ENCODE measurements around the gene OR6V1. TPM values are rescaled to one million over a fixed set of nuclear protein-coding genes. Genes with fewer than 3 reads are reported as not detected.

Gene OR6V1
- polyA plus RNA-seq, 3 donors = not detected

DNA sequence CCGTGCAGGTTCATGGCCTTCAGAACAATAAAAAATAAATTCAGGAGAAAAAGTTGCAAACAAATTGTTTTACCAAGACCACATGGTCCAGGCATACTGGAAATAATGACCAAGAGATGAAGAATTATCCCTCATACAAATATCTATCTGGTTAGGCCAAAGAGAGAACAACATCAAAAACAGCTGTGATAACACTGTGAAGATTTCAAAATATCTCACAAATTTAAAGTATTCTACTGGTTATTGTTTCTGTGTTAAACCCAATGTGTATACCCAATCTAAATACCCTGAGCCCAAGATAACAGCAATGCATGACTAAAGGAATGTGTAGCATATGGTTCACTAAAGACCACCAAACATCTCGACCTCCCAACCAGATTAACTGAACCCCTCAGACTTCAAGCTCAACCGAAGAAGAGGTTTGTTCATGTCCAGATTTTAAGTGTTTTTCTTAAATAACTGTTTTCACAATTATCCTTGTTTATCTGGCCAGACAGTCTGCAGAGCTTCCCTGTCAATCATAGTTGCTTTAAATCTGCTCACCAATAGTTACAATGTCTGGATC is 36.1 kb upstream of the OR6V1 start:
- no peak overlapping the region for H3K27ac ChIP-seq (ENCODE audit: low read depth in 1 of 2, low read length in 2 of 2)
- Mint-ChIP-seq H3K36me3 (peaks cover 0 to 2% of the 10 kb centered on the region in 2 donors), H3K4me3 (no peak overlapping the region), H3K27me3 (ENCODE audit: low read depth in 3 of 3) (peaks cover 2 to 6% (median 2%) of the 10 kb centered on the region in 3 donors), H3K27ac (no peak overlapping the region), H3K4me1 (peaks cover 2% of the 10 kb centered on the region), H3K9me3 (peaks cover 0 to 7% (median 2%) of the 10 kb centered on the region in 7 donors)
- TF ChIP-seq, protein P1, sequence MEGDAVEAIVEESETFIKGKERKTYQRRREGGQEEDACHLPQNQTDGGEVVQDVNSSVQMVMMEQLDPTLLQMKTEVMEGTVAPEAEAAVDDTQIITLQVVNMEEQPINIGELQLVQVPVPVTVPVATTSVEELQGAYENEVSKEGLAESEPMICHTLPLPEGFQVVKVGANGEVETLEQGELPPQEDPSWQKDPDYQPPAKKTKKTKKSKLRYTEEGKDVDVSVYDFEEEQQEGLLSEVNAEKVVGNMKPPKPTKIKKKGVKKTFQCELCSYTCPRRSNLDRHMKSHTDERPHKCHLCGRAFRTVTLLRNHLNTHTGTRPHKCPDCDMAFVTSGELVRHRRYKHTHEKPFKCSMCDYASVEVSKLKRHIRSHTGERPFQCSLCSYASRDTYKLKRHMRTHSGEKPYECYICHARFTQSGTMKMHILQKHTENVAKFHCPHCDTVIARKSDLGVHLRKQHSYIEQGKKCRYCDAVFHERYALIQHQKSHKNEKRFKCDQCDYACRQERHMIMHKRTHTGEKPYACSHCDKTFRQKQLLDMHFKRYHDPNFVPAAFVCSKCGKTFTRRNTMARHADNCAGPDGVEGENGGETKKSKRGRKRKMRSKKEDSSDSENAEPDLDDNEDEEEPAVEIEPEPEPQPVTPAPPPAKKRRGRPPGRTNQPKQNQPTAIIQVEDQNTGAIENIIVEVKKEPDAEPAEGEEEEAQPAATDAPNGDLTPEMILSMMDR (IDR thresholded peaks at IDR 0.05) = no peak
- DNase-seq = no peak
- no peak overlapping the region for H3K9ac ChIP-seq (ENCODE audit: insufficient read depth, low read length, poor library complexity, severe bottlenecking)
- H3K36me3 ChIP-seq (replicated peaks in 1 of 2; ENCODE audit: control insufficient read depth in 1 of 2, insufficient read depth in 2 of 2, low read length in 2 of 2) = no peaks in the 10 kb centered on the region
- H3K4me3 ChIP-seq (replicated peaks in 1 of 3; ENCODE audit: low read depth in 2 of 3, low read length in 3 of 3) = no peak overlapping the region
- WGBS (ENCODE audit: insufficient coverage) = no CpG with 5 or more reads among the region's 3 CpGs
- H4K20me1 ChIP-seq (ENCODE audit: insufficient read depth, low read length) = no peaks in the 10 kb centered on the region
- no peaks in the 10 kb centered on the region for H3K4me1 ChIP-seq (ENCODE audit: control insufficient read depth in 1 of 2, insufficient read depth in 2 of 2, low read length in 2 of 2)
- no peaks in the 10 kb centered on the region for H3K9me3 ChIP-seq (replicated peaks in 1 of 2; ENCODE audit: control insufficient read depth in 1 of 2, insufficient read depth in 1 of 2, low read length in 2 of 2)
- H3K4me2 ChIP-seq (replicated peaks; ENCODE audit: extremely low read depth, low read length, poor library complexity, severe bottlenecking) = no peak overlapping the region
- no peaks in the 10 kb centered on the region for H3K79me2 ChIP-seq (ENCODE audit: insufficient read depth, low read length)
- H2AFZ ChIP-seq (ENCODE audit: insufficient read depth, low read depth, low read length, poor library complexity, severe bottlenecking) = no peak overlapping the region
- intact Hi-C loops (cut with micrococcal nuclease) = no loop called here
- no peaks in the 10 kb centered on the region for H3K27me3 ChIP-seq (ENCODE audit: control insufficient read depth in 2 of 2, insufficient read depth in 2 of 2, low read length in 2 of 2)

GRCh38 chr7:143016996-143017395 is 35.1 kb upstream of the OR6V1 start:
- Mint-ChIP-seq H3K4me3 (no peak overlapping the region), H3K27me3 (ENCODE audit: low read depth in 3 of 3) (peaks cover 2 to 6% (median 2%) of the 10 kb centered on the region in 3 donors), H3K36me3 (peaks cover 0 to 2% of the 10 kb centered on the region in 2 donors), H3K4me1 (peaks cover 2% of the 10 kb centered on the region), H3K9me3 (peaks cover 0 to 7% (median 4%) of the 10 kb centered on the region in 7 donors), H3K27ac (no peak overlapping the region)
- no peak for DNase-seq
- Histone ChIP-seq H3K27me3 (ENCODE audit: control insufficient read depth in 2 of 2, insufficient read depth in 2 of 2, low read length in 2 of 2) (no peaks in the 10 kb centered on the region), H3K4me3 (replicated peaks in 1 of 3; ENCODE audit: low read depth in 2 of 3, low read length in 3 of 3) (no peak overlapping the region), H3K36me3 (replicated peaks in 1 of 2; ENCODE audit: control insufficient read depth in 1 of 2, insufficient read depth in 2 of 2, low read length in 2 of 2) (no peaks in the 10 kb centered on the region), H3K4me1 (ENCODE audit: control insufficient read depth in 1 of 2, insufficient read depth in 2 of 2, low read length in 2 of 2) (no peaks in the 10 kb centered on the region), H3K27ac (ENCODE audit: low read depth in 1 of 2, low read length in 2 of 2) (no peak overlapping the region), H2AFZ (ENCODE audit: insufficient read depth, low read depth, low read length, poor library complexity, severe bottlenecking) (no peak overlapping the region), H3K79me2 (ENCODE audit: insufficient read depth, low read length) (no peaks in the 10 kb centered on the region), H3K4me2 (replicated peaks; ENCODE audit: extremely low read depth, low read length, poor library complexity, severe bottlenecking) (no peak overlapping the region), H4K20me1 (ENCODE audit: insufficient read depth, low read length) (no peaks in the 10 kb centered on the region), H3K9me3 (replicated peaks in 1 of 2; ENCODE audit: control insufficient read depth in 1 of 2, insufficient read depth in 1 of 2, low read length in 2 of 2) (no peaks in the 10 kb centered on the region), H3K9ac (ENCODE audit: insufficient read depth, low read length, poor library complexity, severe bottlenecking) (no peak overlapping the region)
- intact Hi-C loops (cut with micrococcal nuclease) = no loop called here
- TF ChIP-seq, protein P1 (IDR thresholded peaks at IDR 0.05) = no peak
- WGBS (ENCODE audit: insufficient coverage) = 90% methylated on average over 2 of the region's 2 CpGs

Measured in CD14-positive monocyte (primary cell).